HFF-Myc (cell line): Measurements from ENCODE around the gene COX4I1.

Source experiments
- DNase-seq: peaks from one replicate; pipeline ENCODE4 v3.0.0-alpha.2; 2011; ENCODE audit warnings: low read depth; ENCODE audit errors: extremely low read depth
- H3K4me3 ChIP-seq: replicated peaks from 2 replicates; pipeline ENCODE4 v1.5.1; 2011; ENCODE audit warnings: low read depth, mild to moderate bottlenecking, control low read depth, low read length
- TF ChIP-seq, protein P1 (sequence below): IDR thresholded peaks from 2 replicates; pipeline ENCODE4 v1.5.1; 2012; ENCODE audit warnings: mild to moderate bottlenecking, low read depth, low read length, control low read depth; ENCODE audit errors: missing control alignments

The COX4I1 gene

GRCh38 chr16:85785927-85786326 lies 13.6 kb upstream of the COX4I1 start:
- TF ChIP-seq, protein P1, sequence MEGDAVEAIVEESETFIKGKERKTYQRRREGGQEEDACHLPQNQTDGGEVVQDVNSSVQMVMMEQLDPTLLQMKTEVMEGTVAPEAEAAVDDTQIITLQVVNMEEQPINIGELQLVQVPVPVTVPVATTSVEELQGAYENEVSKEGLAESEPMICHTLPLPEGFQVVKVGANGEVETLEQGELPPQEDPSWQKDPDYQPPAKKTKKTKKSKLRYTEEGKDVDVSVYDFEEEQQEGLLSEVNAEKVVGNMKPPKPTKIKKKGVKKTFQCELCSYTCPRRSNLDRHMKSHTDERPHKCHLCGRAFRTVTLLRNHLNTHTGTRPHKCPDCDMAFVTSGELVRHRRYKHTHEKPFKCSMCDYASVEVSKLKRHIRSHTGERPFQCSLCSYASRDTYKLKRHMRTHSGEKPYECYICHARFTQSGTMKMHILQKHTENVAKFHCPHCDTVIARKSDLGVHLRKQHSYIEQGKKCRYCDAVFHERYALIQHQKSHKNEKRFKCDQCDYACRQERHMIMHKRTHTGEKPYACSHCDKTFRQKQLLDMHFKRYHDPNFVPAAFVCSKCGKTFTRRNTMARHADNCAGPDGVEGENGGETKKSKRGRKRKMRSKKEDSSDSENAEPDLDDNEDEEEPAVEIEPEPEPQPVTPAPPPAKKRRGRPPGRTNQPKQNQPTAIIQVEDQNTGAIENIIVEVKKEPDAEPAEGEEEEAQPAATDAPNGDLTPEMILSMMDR = no peak
- no peak for DNase-seq
- no peak overlapping the region for H3K4me3 ChIP-seq

DNA sequence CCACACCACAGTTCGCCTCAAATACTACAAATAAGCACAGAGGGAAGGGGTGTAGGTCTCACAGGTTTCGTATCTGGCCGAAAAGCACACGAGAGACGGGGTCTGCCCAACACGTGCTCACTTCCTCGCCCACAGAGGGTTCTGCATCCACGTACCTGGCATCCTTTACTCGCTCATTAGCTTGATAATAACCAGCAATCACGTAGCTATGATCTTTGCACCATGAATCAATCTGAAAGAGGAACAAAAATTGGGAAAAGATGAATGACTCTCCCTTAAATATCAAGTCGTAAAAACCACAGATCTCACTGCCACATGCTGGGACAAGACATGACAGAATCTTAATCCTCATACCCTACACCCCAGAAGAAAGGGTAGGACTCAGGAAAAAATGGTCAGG lies 10.7 kb upstream of the COX4I1 start:
- TF ChIP-seq, protein P1 = no peak
- H3K4me3 ChIP-seq = no peak overlapping the region
- no peak for DNase-seq

- TF ChIP-seq, protein P1 = no peak
- H3K4me3 ChIP-seq = no peak overlapping the region
- no peak for DNase-seq
These were observed 9.7 kb upstream of the COX4I1 start for GRCh38 chr16:85789773-85790172.

GRCh38 chr16:85793662-85794298 lies 5.7 kb upstream of the COX4I1 start:
- no peak for DNase-seq
- no peak overlapping the region for H3K4me3 ChIP-seq
- TF ChIP-seq, protein P1 = no peak

DNA sequence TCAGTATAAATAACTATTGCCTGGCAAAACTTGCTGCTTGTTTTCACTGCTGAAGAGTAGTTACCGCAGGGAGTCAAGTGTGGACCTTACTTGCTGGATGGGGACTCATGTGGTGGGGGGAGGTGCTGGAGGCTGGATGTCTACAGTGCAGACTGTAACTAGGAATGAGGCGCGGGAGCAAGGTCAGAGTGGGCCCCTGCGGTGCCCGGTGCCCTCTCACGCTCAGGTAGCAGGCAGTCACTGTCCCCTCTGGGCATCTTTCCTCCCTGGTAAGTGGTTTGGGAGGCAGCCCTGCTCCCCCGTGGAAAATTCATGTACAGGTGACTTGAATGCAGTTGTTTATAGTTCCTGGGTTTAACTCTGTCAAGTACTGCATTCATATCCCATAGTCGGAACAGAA lies 4.8 kb upstream of the COX4I1 start:
- H3K4me3 ChIP-seq = no peak overlapping the region
- TF ChIP-seq, protein P1 = no peak
- no peak for DNase-seq

- DNase-seq = no peak
- TF ChIP-seq, protein P1 = no peak
- H3K4me3 ChIP-seq = no peak overlapping the region
These were observed 3.3 kb upstream of the COX4I1 start for GRCh38 chr16:85796152-85796551.

GRCh38 chr16:85796599-85796998 lies 2.9 kb upstream of the COX4I1 start:
- TF ChIP-seq, protein P1 = no peak
- no peak overlapping the region for H3K4me3 ChIP-seq
- no peak for DNase-seq
